ENCODE data around the gene SMYD1. TPM values are rescaled to one million over a fixed set of nuclear protein-coding genes. Genes with fewer than 3 reads are reported as not detected.

The SMYD1 gene
- polyA plus RNA-seq, 1 donor from 2014 or later = not detected

DNA sequence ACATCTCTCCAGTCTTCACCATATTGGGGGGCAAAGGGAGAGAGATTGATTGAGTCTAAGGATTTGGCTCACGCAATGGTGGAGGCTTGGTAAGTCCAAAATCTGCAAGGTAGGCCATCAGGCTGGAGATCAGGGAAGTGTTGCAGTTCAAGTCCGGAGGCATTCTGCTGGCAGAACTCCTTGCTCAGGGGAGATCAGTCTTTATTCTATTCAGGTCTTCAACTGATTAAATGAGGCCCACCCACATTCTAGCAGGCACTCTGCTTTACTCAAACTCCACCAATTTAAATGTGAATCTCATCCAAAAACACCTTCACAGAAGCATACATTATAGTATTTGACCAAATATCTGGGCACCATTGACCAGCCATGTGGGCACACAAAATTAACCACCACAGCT, 21.4 kb downstream of the SMYD1 start:
- TF ChIP-seq MXI1 (conservative IDR thresholded peaks at IDR 0.05; ENCODE audit: poor library complexity, severe bottlenecking) = no peak
- TF ChIP-seq EZH2 (IDR thresholded peaks at IDR 0.05; ENCODE audit: borderline replicate concordance, insufficient read depth, low read length, poor library complexity, severe bottlenecking) = no peak
- TF ChIP-seq EP300 (conservative IDR thresholded peaks at IDR 0.05; ENCODE audit: poor library complexity, severe bottlenecking) = no peak
- TF ChIP-seq, protein P1, sequence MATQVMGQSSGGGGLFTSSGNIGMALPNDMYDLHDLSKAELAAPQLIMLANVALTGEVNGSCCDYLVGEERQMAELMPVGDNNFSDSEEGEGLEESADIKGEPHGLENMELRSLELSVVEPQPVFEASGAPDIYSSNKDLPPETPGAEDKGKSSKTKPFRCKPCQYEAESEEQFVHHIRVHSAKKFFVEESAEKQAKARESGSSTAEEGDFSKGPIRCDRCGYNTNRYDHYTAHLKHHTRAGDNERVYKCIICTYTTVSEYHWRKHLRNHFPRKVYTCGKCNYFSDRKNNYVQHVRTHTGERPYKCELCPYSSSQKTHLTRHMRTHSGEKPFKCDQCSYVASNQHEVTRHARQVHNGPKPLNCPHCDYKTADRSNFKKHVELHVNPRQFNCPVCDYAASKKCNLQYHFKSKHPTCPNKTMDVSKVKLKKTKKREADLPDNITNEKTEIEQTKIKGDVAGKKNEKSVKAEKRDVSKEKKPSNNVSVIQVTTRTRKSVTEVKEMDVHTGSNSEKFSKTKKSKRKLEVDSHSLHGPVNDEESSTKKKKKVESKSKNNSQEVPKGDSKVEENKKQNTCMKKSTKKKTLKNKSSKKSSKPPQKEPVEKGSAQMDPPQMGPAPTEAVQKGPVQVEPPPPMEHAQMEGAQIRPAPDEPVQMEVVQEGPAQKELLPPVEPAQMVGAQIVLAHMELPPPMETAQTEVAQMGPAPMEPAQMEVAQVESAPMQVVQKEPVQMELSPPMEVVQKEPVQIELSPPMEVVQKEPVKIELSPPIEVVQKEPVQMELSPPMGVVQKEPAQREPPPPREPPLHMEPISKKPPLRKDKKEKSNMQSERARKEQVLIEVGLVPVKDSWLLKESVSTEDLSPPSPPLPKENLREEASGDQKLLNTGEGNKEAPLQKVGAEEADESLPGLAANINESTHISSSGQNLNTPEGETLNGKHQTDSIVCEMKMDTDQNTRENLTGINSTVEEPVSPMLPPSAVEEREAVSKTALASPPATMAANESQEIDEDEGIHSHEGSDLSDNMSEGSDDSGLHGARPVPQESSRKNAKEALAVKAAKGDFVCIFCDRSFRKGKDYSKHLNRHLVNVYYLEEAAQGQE (IDR thresholded peaks at IDR 0.05; ENCODE audit: borderline replicate concordance) = no peak
- no peak for TF ChIP-seq TAF1 (IDR thresholded peaks at IDR 0.05; ENCODE audit: low read depth)
- TF ChIP-seq, protein P2, sequence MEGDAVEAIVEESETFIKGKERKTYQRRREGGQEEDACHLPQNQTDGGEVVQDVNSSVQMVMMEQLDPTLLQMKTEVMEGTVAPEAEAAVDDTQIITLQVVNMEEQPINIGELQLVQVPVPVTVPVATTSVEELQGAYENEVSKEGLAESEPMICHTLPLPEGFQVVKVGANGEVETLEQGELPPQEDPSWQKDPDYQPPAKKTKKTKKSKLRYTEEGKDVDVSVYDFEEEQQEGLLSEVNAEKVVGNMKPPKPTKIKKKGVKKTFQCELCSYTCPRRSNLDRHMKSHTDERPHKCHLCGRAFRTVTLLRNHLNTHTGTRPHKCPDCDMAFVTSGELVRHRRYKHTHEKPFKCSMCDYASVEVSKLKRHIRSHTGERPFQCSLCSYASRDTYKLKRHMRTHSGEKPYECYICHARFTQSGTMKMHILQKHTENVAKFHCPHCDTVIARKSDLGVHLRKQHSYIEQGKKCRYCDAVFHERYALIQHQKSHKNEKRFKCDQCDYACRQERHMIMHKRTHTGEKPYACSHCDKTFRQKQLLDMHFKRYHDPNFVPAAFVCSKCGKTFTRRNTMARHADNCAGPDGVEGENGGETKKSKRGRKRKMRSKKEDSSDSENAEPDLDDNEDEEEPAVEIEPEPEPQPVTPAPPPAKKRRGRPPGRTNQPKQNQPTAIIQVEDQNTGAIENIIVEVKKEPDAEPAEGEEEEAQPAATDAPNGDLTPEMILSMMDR (IDR thresholded peaks at IDR 0.05; ENCODE audit: poor library complexity, severe bottlenecking) = no peak
- TF ChIP-seq RAD21 (conservative IDR thresholded peaks at IDR 0.05) = no peak
- TF ChIP-seq POLR2AphosphoS5 (IDR thresholded peaks at IDR 0.05) = no peak
- no peak for TF ChIP-seq SMC3 (conservative IDR thresholded peaks at IDR 0.05; ENCODE audit: poor library complexity)
- Histone ChIP-seq H3K36me3 (ENCODE audit: insufficient read depth, low read length) (no peaks in the 10 kb centered on the region), H3F3A (ENCODE audit: insufficient read depth, low read length, poor library complexity, severe bottlenecking) (no peaks in the 10 kb centered on the region), H3K79me2 (replicated peaks; ENCODE audit: insufficient read depth, low read length) (no peaks in the 10 kb centered on the region), H3K27ac (ENCODE audit: low read length) (no peak overlapping the region), H3K4me3 (ENCODE audit: low read length) (no peak overlapping the region), H4K20me1 (ENCODE audit: insufficient read depth) (no peaks in the 10 kb centered on the region), H3K9me2 (ENCODE audit: insufficient read depth, low read length) (no peaks in the 10 kb centered on the region), H3K9me3 (ENCODE audit: low read length) (no peaks in the 10 kb centered on the region), H2AFZ (ENCODE audit: low read depth, low read length) (no peak overlapping the region), H3K4me2 (ENCODE audit: low read length) (no peak overlapping the region), H3K27me3 (ENCODE audit: insufficient read depth, low read depth, low read length) (no peaks in the 10 kb centered on the region), H3K9ac (ENCODE audit: low read length) (no peak overlapping the region)

DNA sequence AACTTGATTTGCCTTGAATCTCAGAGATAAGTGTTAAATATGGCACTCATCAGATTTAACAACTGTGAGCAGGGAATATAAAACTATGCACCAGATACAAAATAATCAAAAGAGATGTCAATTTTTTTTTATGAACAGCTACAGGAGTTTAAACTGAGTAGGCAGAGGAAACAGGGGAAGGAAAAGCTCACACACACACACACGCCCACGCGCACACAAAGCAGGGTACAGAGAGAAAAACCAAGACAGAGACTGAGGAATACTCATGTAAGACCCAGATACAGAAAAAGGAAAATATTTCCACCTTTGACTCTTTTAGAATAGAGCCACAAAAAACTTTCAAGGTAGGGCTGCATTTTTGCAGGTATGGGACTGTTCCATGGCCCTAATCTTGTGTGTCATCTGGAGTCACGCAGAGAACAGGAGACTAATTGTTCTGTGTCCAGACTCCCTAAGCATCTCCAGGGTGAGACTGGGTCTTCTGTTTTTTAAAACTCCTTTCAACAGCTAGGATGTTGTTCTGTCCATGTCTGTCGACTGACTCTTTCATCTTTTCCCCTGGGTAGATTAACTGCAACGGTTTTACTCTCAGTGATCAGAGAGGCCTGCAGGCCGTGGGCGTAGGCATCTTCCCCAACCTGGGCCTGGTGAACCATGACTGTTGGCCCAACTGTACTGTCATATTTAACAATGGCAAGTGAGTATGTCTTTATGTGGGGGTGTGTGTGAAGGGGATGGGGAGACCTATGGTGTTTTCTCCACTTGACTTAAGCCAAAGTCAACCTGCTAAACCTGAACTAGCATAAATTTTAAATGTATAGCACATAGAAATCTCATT, 23.0 kb downstream of the SMYD1 start:
- Histone ChIP-seq H3K79me2 (replicated peaks; ENCODE audit: insufficient read depth, low read length) (no peaks in the 10 kb centered on the region), H3K36me3 (ENCODE audit: insufficient read depth, low read length) (no peaks in the 10 kb centered on the region), H4K20me1 (ENCODE audit: insufficient read depth) (no peaks in the 10 kb centered on the region), H3K4me3 (ENCODE audit: low read length) (no peak overlapping the region), H3K9me2 (ENCODE audit: insufficient read depth, low read length) (no peaks in the 10 kb centered on the region), H3K4me2 (ENCODE audit: low read length) (no peak overlapping the region), H3F3A (ENCODE audit: insufficient read depth, low read length, poor library complexity, severe bottlenecking) (no peaks in the 10 kb centered on the region), H3K27ac (ENCODE audit: low read length) (no peak overlapping the region), H3K9me3 (ENCODE audit: low read length) (no peaks in the 10 kb centered on the region), H3K27me3 (ENCODE audit: insufficient read depth, low read depth, low read length) (no peaks in the 10 kb centered on the region), H2AFZ (ENCODE audit: low read depth, low read length) (no peak overlapping the region), H3K9ac (ENCODE audit: low read length) (no peak overlapping the region)
- TF ChIP-seq, protein P2 (IDR thresholded peaks at IDR 0.05; ENCODE audit: poor library complexity, severe bottlenecking) = no peak
- no peak for TF ChIP-seq MXI1 (conservative IDR thresholded peaks at IDR 0.05; ENCODE audit: poor library complexity, severe bottlenecking)
- TF ChIP-seq POLR2AphosphoS5 (IDR thresholded peaks at IDR 0.05) = no peak
- TF ChIP-seq TAF1 (IDR thresholded peaks at IDR 0.05; ENCODE audit: low read depth) = no peak
- TF ChIP-seq, protein P1 (IDR thresholded peaks at IDR 0.05; ENCODE audit: borderline replicate concordance) = no peak
- no peak for TF ChIP-seq SMC3 (conservative IDR thresholded peaks at IDR 0.05; ENCODE audit: poor library complexity)
- no peak for TF ChIP-seq EZH2 (IDR thresholded peaks at IDR 0.05; ENCODE audit: borderline replicate concordance, insufficient read depth, low read length, poor library complexity, severe bottlenecking)
- TF ChIP-seq RAD21 (conservative IDR thresholded peaks at IDR 0.05) = no peak
- no peak for TF ChIP-seq EP300 (conservative IDR thresholded peaks at IDR 0.05; ENCODE audit: poor library complexity, severe bottlenecking)

Data from neural cell (in vitro differentiated cells).